Colonic mucosa (tissue), 4 donors: Measurements from ENCODE around the gene NCKIPSD. TPM values are rescaled to one million over a fixed set of nuclear protein-coding genes. Genes with fewer than 3 reads are reported as not detected.

Source experiments
- DNase-seq: peaks from one replicate; pipeline ENCODE4 v3.0.0-alpha.2; 2020
- H3K27ac ChIP-seq: fragments of 200-600 bp; one replicate; pipeline ENCODE4 v1.8.0; 2021
- H3K27me3 ChIP-seq: fragments of 200-600 bp; one replicate; pipeline ENCODE4 v1.8.0; 2021
- H3K36me3 ChIP-seq: fragments of 200-600 bp; one replicate; pipeline ENCODE4 v1.8.0; 2021
- H3K4me1 ChIP-seq: fragments of 200-600 bp; one replicate; pipeline ENCODE4 v1.8.0; 2021; ENCODE audit warnings: mild to moderate bottlenecking
- H3K4me3 ChIP-seq: fragments of 200-600 bp; one replicate; pipeline ENCODE4 v1.8.0; 2021
- H3K9ac ChIP-seq, 2 donors: one replicate each; pipeline ENCODE4 v1.7.0; 2013; ENCODE audit warnings: control low read depth in 2 of 2, low read depth in 2 of 2, low read length in 2 of 2
- H3K9me3 ChIP-seq: fragments of 200-600 bp; one replicate; pipeline ENCODE4 v1.8.0; 2021
- intact Hi-C: fragments of 100-400 bp; cut with DNase I; formaldehyde crosslinking; loops from one replicate; pipeline ENCODE4 v1.14.1; 2022
- total RNA-seq, 2 donors: library from RNA; stranded (reverse); fragmentation: NEBNext Ultra II Directional in 1 of 2; extraction: Animal tissue kit (Norgen Biotek cat#: 25700) in 1 of 2; gene quantifications; one replicate each; pipeline ENCODE4 v1.2.1, GENCODE V29; 2021
- TF ChIP-seq, protein P1 (sequence below): fragments of 200-600 bp; IDR thresholded peaks from one replicate; pipeline ENCODE4 v1.8.0; 2022; ENCODE audit warnings: antibody characterized with exemption, mild to moderate bottlenecking
- donor health status: healthy.
- donor health status: DM: no; HTN: no; CAD: no.
- donor health status: DM: no; HTN: no; CAD: no.

The NCKIPSD gene
- total RNA-seq, 2 donors from 2014 or later: 24.3 to 29.7 TPM

GRCh38 chr3:48674505-48674904 is 11.2 kb downstream of the NCKIPSD start:
- no peak for DNase-seq
- H3K27ac ChIP-seq: no peak overlapping the region
- TF ChIP-seq, protein P1, sequence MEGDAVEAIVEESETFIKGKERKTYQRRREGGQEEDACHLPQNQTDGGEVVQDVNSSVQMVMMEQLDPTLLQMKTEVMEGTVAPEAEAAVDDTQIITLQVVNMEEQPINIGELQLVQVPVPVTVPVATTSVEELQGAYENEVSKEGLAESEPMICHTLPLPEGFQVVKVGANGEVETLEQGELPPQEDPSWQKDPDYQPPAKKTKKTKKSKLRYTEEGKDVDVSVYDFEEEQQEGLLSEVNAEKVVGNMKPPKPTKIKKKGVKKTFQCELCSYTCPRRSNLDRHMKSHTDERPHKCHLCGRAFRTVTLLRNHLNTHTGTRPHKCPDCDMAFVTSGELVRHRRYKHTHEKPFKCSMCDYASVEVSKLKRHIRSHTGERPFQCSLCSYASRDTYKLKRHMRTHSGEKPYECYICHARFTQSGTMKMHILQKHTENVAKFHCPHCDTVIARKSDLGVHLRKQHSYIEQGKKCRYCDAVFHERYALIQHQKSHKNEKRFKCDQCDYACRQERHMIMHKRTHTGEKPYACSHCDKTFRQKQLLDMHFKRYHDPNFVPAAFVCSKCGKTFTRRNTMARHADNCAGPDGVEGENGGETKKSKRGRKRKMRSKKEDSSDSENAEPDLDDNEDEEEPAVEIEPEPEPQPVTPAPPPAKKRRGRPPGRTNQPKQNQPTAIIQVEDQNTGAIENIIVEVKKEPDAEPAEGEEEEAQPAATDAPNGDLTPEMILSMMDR: no peak
- no peaks in the 10 kb centered on the region for H3K4me1 ChIP-seq
- intact Hi-C loops: no loop called here
- no peaks in the 10 kb centered on the region for H3K36me3 ChIP-seq
- no peaks in the 10 kb centered on the region for H3K9me3 ChIP-seq
- H3K4me3 ChIP-seq: no peak overlapping the region
- H3K9ac ChIP-seq: no peak overlapping the region
- H3K27me3 ChIP-seq: no peaks in the 10 kb centered on the region

DNA sequence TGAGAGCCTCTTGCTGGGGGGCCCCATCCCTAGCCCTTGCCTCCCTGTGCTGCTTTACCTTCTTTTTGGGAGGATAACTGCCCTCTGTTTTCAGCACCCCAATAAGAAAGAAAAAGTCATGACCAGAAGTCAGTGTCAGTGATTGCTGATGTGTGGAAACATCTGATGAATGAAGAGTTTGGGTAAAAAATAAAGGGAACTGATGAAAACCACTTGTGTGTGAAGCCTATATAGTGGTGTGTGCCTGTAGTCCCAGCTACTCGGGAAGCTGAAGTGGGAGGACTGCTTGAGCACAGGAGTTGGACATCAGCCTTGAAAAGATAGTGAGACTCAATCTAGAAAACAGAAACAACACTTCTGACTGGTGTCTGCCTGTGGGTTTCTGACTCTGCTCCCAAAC is 13.2 kb downstream of the NCKIPSD start:
- DNase-seq: no peak
- no peaks in the 10 kb centered on the region for H3K27me3 ChIP-seq
- no peaks in the 10 kb centered on the region for H3K36me3 ChIP-seq
- TF ChIP-seq, protein P1: no peak
- no peaks in the 10 kb centered on the region for H3K4me1 ChIP-seq
- H3K4me3 ChIP-seq: no peak overlapping the region
- H3K27ac ChIP-seq: no peak overlapping the region
- no peak overlapping the region for H3K9ac ChIP-seq
- intact Hi-C loops: no loop called here
- H3K9me3 ChIP-seq: no peaks in the 10 kb centered on the region

DNA sequence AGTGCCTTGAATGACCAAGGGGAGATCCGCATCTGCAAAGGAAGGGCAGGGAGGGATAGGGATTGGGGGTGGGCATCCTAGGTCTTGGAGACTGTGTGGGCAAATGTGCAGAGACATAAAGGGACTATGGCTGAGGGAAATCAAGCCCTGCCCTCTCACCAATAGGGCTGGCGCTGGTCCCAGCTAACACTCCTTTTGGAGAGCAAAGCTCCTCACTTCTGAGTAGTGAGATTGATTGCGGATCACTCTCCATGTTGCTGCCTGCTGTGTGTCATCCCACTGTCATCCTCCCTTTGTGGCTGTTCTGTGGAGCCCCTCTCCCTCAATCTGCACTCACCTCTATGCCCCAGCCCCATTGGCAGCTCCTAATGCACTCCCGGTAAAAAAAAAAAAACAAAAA is 20.8 kb downstream of the NCKIPSD start:
- no peak for DNase-seq

GRCh38 chr3:48664313-48664644 is 21.4 kb downstream of the NCKIPSD start:
- no peaks in the 10 kb centered on the region for H3K9me3 ChIP-seq
- TF ChIP-seq, protein P1: no peak
- no peak for DNase-seq
- H3K36me3 ChIP-seq: no peaks in the 10 kb centered on the region
- intact Hi-C loops: no loop called here
- peaks cover 22% of the 10 kb centered on the region for H3K27me3 ChIP-seq
- H3K4me1 ChIP-seq: peaks cover 9% of the 10 kb centered on the region
- H3K9ac ChIP-seq: peak overlapping the region in 1 of 2 donors; percentile 85
- H3K27ac ChIP-seq: peak overlapping the region; percentile 61
- H3K4me3 ChIP-seq: no peak overlapping the region

More for the DNA sequence above, 20.8 kb downstream of the NCKIPSD start:
- H3K9ac ChIP-seq: no peak overlapping the region
- peaks cover 9% of the 10 kb centered on the region for H3K4me1 ChIP-seq
- H3K27me3 ChIP-seq: peaks cover 22% of the 10 kb centered on the region
- H3K27ac ChIP-seq: no peak overlapping the region
- intact Hi-C loops: no loop called here
- no peaks in the 10 kb centered on the region for H3K36me3 ChIP-seq
- H3K4me3 ChIP-seq: no peak overlapping the region
- TF ChIP-seq, protein P1: no peak
- H3K9me3 ChIP-seq: no peaks in the 10 kb centered on the region

- intact Hi-C loops: no loop called here
- Histone ChIP-seq H3K27me3 (peaks cover 22% of the 10 kb centered on the region), H3K4me1 (peaks cover 9% of the 10 kb centered on the region), H3K9ac (peak overlapping the region; percentile 60 to 85), H3K27ac (peak overlapping the region; percentile 61), H3K36me3 (no peaks in the 10 kb centered on the region), H3K9me3 (no peaks in the 10 kb centered on the region), H3K4me3 (peak overlapping the region; percentile 54)
- peak; percentile 95 for DNase-seq
- TF ChIP-seq, protein P1: peak; percentile 81
Observed at GRCh38 chr3:48663489-48664312, 22.0 kb downstream of the NCKIPSD start.
